Right hindlimb (tissue), 1 donor: Measurements from ENCODE around the gene IL15RA.

ENCODE experiments used
- DNase-seq: peaks from one replicate; pipeline ENCODE4 v3.0.0-alpha.2; 2018

Gene IL15RA

GRCh38 chr10:5977471-5978229, at the start of gene IL15RA:
TSS of gene IL15RA (minus strand) at chr10:5977543. CDS start at chr10:5977492, 51 bp downstream.
- peak; percentile 58 for DNase-seq

- no peak for DNase-seq
Observed at GRCh38 chr10:6025683-6026255, 48.4 kb upstream of the IL15RA start.

GRCh38 chr10:6024334-6024682, 47.0 kb upstream of the IL15RA start:
- DNase-seq: no peak

GRCh38 chr10:6023661-6024333, 46.5 kb upstream of the IL15RA start:
- DNase-seq: no peak

GRCh38 chr10:6022660-6023059, 45.3 kb upstream of the IL15RA start:
- no peak for DNase-seq

- DNase-seq: no peak
Observed at GRCh38 chr10:6020826-6021225, 43.5 kb upstream of the IL15RA start.

- no peak for DNase-seq
Observed at GRCh38 chr10:6019796-6020195, 42.5 kb upstream of the IL15RA start.

- no peak for DNase-seq
Observed at GRCh38 chr10:6019010-6019782, 41.9 kb upstream of the IL15RA start.

- DNase-seq: no peak
Observed at GRCh38 chr10:6018422-6018821, 41.1 kb upstream of the IL15RA start.

GRCh38 chr10:6017781-6018354, 40.5 kb upstream of the IL15RA start:
- no peak for DNase-seq

- no peak for DNase-seq
Observed at GRCh38 chr10:6014241-6014761, 37.0 kb upstream of the IL15RA start.

- DNase-seq: no peak
Observed at GRCh38 chr10:6013413-6014192, 36.3 kb upstream of the IL15RA start.

GRCh38 chr10:6012121-6012905, 35.0 kb upstream of the IL15RA start:
- no peak for DNase-seq

- no peak for DNase-seq
Observed at GRCh38 chr10:6011558-6011957, 34.2 kb upstream of the IL15RA start.

GRCh38 chr10:6010569-6010968, 33.2 kb upstream of the IL15RA start:
- DNase-seq: no peak

- DNase-seq: no peak
Observed at GRCh38 chr10:6009961-6010360, 32.6 kb upstream of the IL15RA start.

GRCh38 chr10:6009150-6009549, 31.8 kb upstream of the IL15RA start:
- DNase-seq: no peak

- DNase-seq: no peak
Observed at GRCh38 chr10:6008497-6009142, 31.3 kb upstream of the IL15RA start.

- no peak for DNase-seq
Observed at GRCh38 chr10:6006991-6007390, 29.6 kb upstream of the IL15RA start.

- no peak for DNase-seq
Observed at GRCh38 chr10:6006546-6006945, 29.2 kb upstream of the IL15RA start.
